Adrenal gland (tissue), 12 donors: ENCODE results near the gene ATXN7L1. TPM values are rescaled to one million over a fixed set of nuclear protein-coding genes. Genes with fewer than 3 reads are reported as not detected.

ENCODE experiments used
- DNase-seq, 7 donors: peaks; one replicate each; pipeline ENCODE4 v3.0.0-alpha.2; 2019 to 2020
- H3K27ac ChIP-seq, 5 donors: fragments of 200-600 bp; sonication (generic) in 4 of 5; 1 replicate in 3 of 5; 2 replicates in 2 of 5; pipeline versions ENCODE4 v1.5.1 to v1.8.0; 2016 to 2020; ENCODE audit warnings: mild to moderate bottlenecking in 1 of 5
- H3K27me3 ChIP-seq: fragments of 200-600 bp; 2 replicates; pipeline ENCODE4 v1.8.0; 2021
- H3K36me3 ChIP-seq, 2 donors: fragments of 200-600 bp; replicated peaks in 1 of 2; 1 replicate in 1 of 2; 2 replicates in 1 of 2; pipeline versions ENCODE4 v1.5.1 to v1.8.0; 2018 to 2022
- H3K4me1 ChIP-seq, 2 donors: fragments of 200-600 bp; replicated peaks in 1 of 2; 1 replicate in 1 of 2; 2 replicates in 1 of 2; pipeline versions ENCODE4 v1.5.1 to v1.8.0; 2018 to 2021
- H3K4me3 ChIP-seq, 4 donors: fragments of 200-600 bp; sonication (generic) in 3 of 4; one replicate each; pipeline ENCODE4 v1.5.1; 2016 to 2018
- H3K9me3 ChIP-seq, 3 donors: fragments of 200-600 bp; sonication (generic) in 1 of 3; replicated peaks in 1 of 3; 1 replicate in 2 of 3; 2 replicates in 1 of 3; pipeline versions ENCODE4 v1.5.1 to v1.8.0; 2016 to 2021
- POLR2A ChIP-seq, 2 donors: fragments of 450-650 bp; IDR thresholded peaks; one replicate each; pipeline ENCODE4 v1.6.1; 2017; ENCODE audit warnings: antibody characterized with exemption in 2 of 2, mild to moderate bottlenecking in 2 of 2, moderate library complexity in 1 of 2
- WGBS, 4 donors: extraction: QIAGEN DNeasy Blood & Tissue Kit in 2 of 4; methylation state at CpG; one replicate each; pipeline versions ENCODE4 v1.1.5 to v1.1.7; 2013 to 2017; 5-methylcytosine and 5-hydroxymethylcytosine counted together
- intact Hi-C, 2 donors: fragments of 100-400 bp; cut with DNase I; formaldehyde crosslinking; loops; one replicate each; pipeline versions ENCODE4 v1.14.1 to v1.15.0; 2022 to 2023
- polyA plus RNA-seq, 3 donors: library from polyadenylated mRNA; stranded (reverse); fragments of 200-250 nt in 2 of 3; fragments of 350-450 nt in 1 of 3; fragmentation: Illumina TruSeq in 1 of 3; extraction: RNeasy Lipid Tissue Mini Kit (QIAGEN cat#74804) in 1 of 3; gene quantifications; one replicate each; pipeline ENCODE4 v1.2.3, GENCODE V29; 2013 to 2014
- total RNA-seq, 9 donors: library from RNA; depleted of rRNA in 4 of 9; stranded (reverse); fragments of >200 nt in 4 of 9; fragments of 120-200 nt in 1 of 9; fragmentation: NEBNext Ultra II Directional in 1 of 9; extraction: Animal tissue kit (Norgen Biotek cat#: 25700) in 1 of 9; gene quantifications; one replicate each; pipeline versions ENCODE4 v1.1.0 to v1.2.4, GENCODE V29; 2013 to 2023
- TF ChIP-seq, protein P1 (sequence below), 6 experiments: fragments of 450-650 bp in 4 of 6; fragments of 200-600 bp in 2 of 6; sonication (generic) in 1 of 6; IDR thresholded peaks; 1 replicate in 5 of 6; 2 replicates in 1 of 6; pipeline versions ENCODE4 v1.5.1 to v1.8.0; 2016 to 2021; ENCODE audit warnings: antibody characterized with exemption in 6 of 6, mild to moderate bottlenecking in 2 of 6, moderate library complexity in 1 of 6
- donor health status: healthy with polysubstance abuse.
- donor health status: Bipolar disorder and iron deficiency.
- donor health status: DM: yes; HTN: yes; CAD: no.
- donor health status: DM: no; HTN: no; CAD: no.
- donor health status: DM: no; HTN: no; CAD: no.
- donor health status: DM: yes; HTN: yes; CAD: no.

ATXN7L1 gene
- total and polyA plus RNA-seq, 12 donors: 3.6 to 24.6 (median 9.0) TPM

DNA sequence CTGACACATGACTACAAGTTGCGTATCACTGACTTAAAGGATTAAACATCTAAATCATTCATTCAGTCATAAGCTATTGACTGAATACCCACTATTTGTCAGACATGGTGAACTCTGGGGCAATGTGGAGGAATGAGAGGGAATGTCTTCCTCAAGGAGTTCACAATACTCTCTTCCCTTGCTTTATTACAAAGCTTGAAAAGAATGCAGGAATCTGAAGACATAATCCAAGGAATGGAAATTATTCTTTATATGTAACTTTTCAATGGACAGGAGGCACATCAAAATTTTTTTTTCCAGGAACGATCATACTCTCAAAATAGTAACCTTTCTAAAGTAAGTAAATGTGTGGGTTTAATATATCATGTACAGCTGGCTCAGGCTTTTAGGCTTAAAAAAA, 111.9 kb downstream of the ATXN7L1 start:
- Histone ChIP-seq H3K27me3 (no peaks in the 10 kb centered on the region), H3K4me1 (peaks cover under 1 to 2% of the 10 kb centered on the region in 2 donors), H3K27ac (no peak overlapping the region), H3K4me3 (no peak overlapping the region), H3K36me3 (no peaks in the 10 kb centered on the region), H3K9me3 (no peaks in the 10 kb centered on the region)
- DNase-seq: no peak
- WGBS, 4 donors: 84 to 90% (median 88%) methylated on average over 2 of the region's 2 CpGs
- intact Hi-C loops: loop anchor here (5.0 to 10.0 kb wide), 6 partner anchors 68 to 278 kb away; partner anchors contain the start of gene ATXN7L1 (in 2 of the 2)
- TF ChIP-seq, protein P1, sequence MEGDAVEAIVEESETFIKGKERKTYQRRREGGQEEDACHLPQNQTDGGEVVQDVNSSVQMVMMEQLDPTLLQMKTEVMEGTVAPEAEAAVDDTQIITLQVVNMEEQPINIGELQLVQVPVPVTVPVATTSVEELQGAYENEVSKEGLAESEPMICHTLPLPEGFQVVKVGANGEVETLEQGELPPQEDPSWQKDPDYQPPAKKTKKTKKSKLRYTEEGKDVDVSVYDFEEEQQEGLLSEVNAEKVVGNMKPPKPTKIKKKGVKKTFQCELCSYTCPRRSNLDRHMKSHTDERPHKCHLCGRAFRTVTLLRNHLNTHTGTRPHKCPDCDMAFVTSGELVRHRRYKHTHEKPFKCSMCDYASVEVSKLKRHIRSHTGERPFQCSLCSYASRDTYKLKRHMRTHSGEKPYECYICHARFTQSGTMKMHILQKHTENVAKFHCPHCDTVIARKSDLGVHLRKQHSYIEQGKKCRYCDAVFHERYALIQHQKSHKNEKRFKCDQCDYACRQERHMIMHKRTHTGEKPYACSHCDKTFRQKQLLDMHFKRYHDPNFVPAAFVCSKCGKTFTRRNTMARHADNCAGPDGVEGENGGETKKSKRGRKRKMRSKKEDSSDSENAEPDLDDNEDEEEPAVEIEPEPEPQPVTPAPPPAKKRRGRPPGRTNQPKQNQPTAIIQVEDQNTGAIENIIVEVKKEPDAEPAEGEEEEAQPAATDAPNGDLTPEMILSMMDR (IDR thresholded peaks at IDR 0.05): no peak
- no peak for TF ChIP-seq POLR2A (IDR thresholded peaks at IDR 0.05)

DNA sequence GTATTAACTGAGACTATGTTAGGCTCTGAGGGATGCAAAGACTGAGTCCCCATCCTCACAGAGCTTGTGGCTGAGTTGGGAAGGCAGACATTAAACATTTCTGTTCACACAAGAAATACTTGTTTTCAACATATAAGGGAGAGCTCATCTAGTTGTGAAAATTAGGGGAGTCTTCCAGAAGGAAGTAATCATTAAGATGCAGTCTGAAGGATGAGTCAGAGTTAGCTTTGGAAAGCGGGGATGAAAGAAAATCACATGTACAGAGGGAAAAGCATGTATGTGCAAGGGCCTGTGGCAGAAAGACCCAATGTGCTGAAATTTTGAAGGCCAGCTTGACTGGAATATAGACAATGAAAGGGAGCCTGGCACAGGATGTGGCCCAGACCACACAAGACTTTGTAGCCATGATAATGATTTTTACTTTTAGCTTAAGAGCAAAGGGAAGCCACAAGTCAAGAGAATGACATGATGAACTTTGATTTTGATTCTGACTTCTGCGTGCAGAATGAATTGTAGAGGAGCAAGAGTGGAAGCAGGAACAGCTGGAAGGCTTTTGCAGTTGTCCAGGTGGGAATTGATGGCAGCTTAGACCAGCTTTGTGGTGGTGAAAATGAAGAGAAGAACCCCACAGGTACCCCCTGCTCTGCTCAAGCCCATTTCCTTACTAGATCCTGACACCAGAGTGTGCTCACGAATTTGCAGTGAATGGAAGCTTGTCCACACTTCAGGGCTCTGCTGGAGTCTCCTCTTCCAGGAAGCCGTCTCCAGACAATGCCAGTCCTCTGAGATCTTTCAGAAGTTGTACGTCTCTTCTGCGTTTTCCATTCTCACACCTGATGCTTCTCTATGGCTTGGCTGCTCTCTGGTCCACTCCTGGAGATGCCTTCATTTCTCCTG, 115.6 kb downstream of the ATXN7L1 start:
- no peaks in the 10 kb centered on the region for H3K27me3 ChIP-seq
- 90 to 94% (median 91%) methylated on average over 6 of the region's 6 CpGs for WGBS, 4 donors
- no peaks in the 10 kb centered on the region for H3K4me1 ChIP-seq
- no peak overlapping the region for H3K27ac ChIP-seq
- no peaks in the 10 kb centered on the region for H3K36me3 ChIP-seq
- H3K9me3 ChIP-seq: no peaks in the 10 kb centered on the region
- peak in 1 of 7 donors; percentile 2 for DNase-seq
- intact Hi-C loops: loop anchor here (5.0 to 10.0 kb wide), 6 partner anchors 72 to 282 kb away; partner anchors contain the start of gene ATXN7L1 (in 2 of the 2)
- TF ChIP-seq POLR2A (IDR thresholded peaks at IDR 0.05): no peak
- TF ChIP-seq, protein P1 (IDR thresholded peaks at IDR 0.05): no peak
- H3K4me3 ChIP-seq: no peak overlapping the region

DNA sequence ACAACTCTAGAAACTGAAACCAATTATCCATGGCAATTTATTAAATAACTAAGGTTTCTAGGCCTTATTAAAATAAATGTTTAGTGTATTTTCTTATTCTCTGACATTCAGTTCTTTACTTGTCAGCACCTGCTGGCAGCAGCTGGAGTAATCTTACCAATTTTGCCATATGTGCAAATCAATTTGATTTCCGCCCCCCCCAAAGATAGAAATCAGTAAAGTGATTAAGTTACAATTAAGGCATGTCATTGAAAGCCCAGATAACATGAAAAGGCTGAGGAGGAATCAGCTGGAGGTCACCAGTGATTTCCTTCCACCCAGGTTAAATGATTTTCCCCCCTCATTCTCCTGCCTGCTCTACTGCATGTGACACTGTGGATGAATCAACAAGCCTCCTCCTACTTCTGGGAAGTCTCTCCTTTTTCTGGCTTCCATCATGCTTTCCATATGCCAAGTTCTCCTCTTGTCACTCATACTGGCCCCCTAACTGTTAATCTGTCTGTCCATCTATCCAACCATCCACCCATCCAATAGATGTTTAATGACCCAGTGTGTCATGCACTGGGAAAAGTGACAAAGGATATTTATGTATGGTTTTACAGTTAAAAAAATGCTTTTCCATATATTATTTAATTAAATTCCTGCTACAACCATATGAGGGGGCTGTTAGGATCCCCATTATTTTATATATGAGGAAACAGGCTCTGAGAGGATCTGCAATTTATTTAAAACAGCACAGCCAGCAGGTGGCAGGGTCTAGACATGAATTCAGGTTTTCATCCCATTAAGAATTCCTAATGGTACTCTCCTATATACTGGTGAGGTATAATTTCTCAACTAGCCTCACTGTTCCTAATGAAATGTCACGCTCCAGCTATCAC, 116.5 kb downstream of the ATXN7L1 start:
- Histone ChIP-seq H3K27ac (no peak overlapping the region), H3K9me3 (no peaks in the 10 kb centered on the region), H3K36me3 (no peaks in the 10 kb centered on the region), H3K4me1 (no peaks in the 10 kb centered on the region), H3K27me3 (no peaks in the 10 kb centered on the region), H3K4me3 (no peak overlapping the region)
- TF ChIP-seq, protein P1 (IDR thresholded peaks at IDR 0.05): peak; percentile 45 to 74 (median 68)
- no peak for TF ChIP-seq POLR2A (IDR thresholded peaks at IDR 0.05)
- WGBS, 4 donors: 75 to 96% (median 81%) methylated on average over 2 of the region's 2 CpGs
- intact Hi-C loops: loop anchor here (5.0 to 10.0 kb wide), 6 partner anchors 72 to 282 kb away; partner anchors contain the start of gene ATXN7L1 (in 2 of the 2)
- peak; percentile 38 to 77 (median 55) for DNase-seq

DNA sequence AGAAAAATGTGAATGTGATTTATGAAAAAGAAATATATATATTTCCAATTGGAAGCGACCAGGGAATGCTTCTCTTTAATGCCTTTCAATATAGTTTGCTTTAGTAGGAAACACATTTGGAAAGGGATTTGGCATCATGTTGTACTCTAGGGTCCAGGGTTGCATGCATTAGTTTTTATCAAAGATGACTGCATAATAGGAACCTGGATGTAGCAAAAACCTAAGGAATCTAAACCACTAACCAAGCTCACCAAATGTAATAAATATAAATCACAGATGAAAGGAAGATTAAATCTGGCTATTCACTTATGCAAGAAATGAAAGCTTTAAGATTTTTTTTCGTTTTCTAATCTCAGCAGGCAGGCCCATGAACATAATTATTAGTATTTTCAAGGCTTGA, 120.0 kb downstream of the ATXN7L1 start:
- Histone ChIP-seq H3K36me3 (no peaks in the 10 kb centered on the region), H3K4me1 (no peaks in the 10 kb centered on the region), H3K27ac (no peak overlapping the region), H3K27me3 (no peaks in the 10 kb centered on the region), H3K4me3 (no peak overlapping the region), H3K9me3 (no peaks in the 10 kb centered on the region)
- intact Hi-C loops: loop anchor here in 1 of 2 donors (10.0 kb wide), 1 partner anchor 102 kb away; no protein-coding TSS in a partner anchor
- TF ChIP-seq, protein P1 (IDR thresholded peaks at IDR 0.05): no peak
- no peak for TF ChIP-seq POLR2A (IDR thresholded peaks at IDR 0.05)
- no peak for DNase-seq
- WGBS, 4 donors: 49 to 81% (median 68%) methylated on average over 2 of the region's 2 CpGs
